Loucy (cell line): ENCODE measurements around the gene ITGAL.
A peak's percentile ranks its signal among the peaks of the same experiment; 100 is the strongest.

ENCODE experiments used
- H2AFZ ChIP-seq: fragments of 200-600 bp; sonication (generic); 2 replicates; pipeline ENCODE4 v1.6.0; 2016; ENCODE audit warnings: antibody characterized with exemption, mild to moderate bottlenecking, low read length, moderate library complexity
- H3F3A ChIP-seq: fragments of 200-600 bp; 2 replicates; pipeline ENCODE4 v1.6.0; 2016; ENCODE audit warnings: antibody characterized with exemption, low read depth, mild to moderate bottlenecking
- H3K27me3 ChIP-seq: fragments of 200-600 bp; sonication (generic); 2 replicates; pipeline ENCODE4 v1.6.1; 2014; ENCODE audit warnings: low read length, mild to moderate bottlenecking; ENCODE audit not compliant: insufficient read depth, poor library complexity, severe bottlenecking
- H3K36me3 ChIP-seq: fragments of 200-600 bp; sonication (generic); 2 replicates; pipeline ENCODE4 v1.6.1; 2016; ENCODE audit warnings: low read length; ENCODE audit not compliant: insufficient read depth
- H3K4me1 ChIP-seq: fragments of 200-600 bp; sonication (generic); 2 replicates; pipeline ENCODE4 v1.5.1; 2014; ENCODE audit warnings: low read length, mild to moderate bottlenecking; ENCODE audit not compliant: insufficient read depth, poor library complexity, severe bottlenecking
- H3K4me2 ChIP-seq: fragments of 200-600 bp; sonication (generic); 2 replicates; pipeline ENCODE4 v1.6.0; 2014; ENCODE audit warnings: antibody characterized with exemption, low read length, low read depth, mild to moderate bottlenecking; ENCODE audit not compliant: poor library complexity, severe bottlenecking
- H3K4me3 ChIP-seq: fragments of 200-600 bp; sonication (generic); 2 replicates; pipeline ENCODE4 v1.5.1; 2014; ENCODE audit warnings: low read length, mild to moderate bottlenecking, mixed read lengths; ENCODE audit not compliant: poor library complexity, severe bottlenecking
- H3K79me2 ChIP-seq: fragments of 200-600 bp; sonication (generic); 2 replicates; pipeline ENCODE4 v1.6.1; 2014; ENCODE audit warnings: low read length; ENCODE audit not compliant: insufficient read depth
- H3K9ac ChIP-seq: fragments of 200-600 bp; sonication (generic); 2 replicates; pipeline ENCODE4 v1.6.0; 2014; ENCODE audit warnings: mild to moderate bottlenecking, low read depth, low read length, moderate library complexity; ENCODE audit not compliant: poor library complexity, severe bottlenecking
- H3K9me2 ChIP-seq: fragments of 200-600 bp; sonication (generic); replicated peaks from 2 replicates; pipeline ENCODE4 v1.6.1; 2016; ENCODE audit warnings: low read depth, low read length, mixed read lengths
- H3K9me3 ChIP-seq: fragments of 200-600 bp; sonication (generic); 2 replicates; pipeline ENCODE4 v1.6.1; 2014; ENCODE audit warnings: mild to moderate bottlenecking, antibody characterized with exemption, low read length, low read depth; ENCODE audit not compliant: insufficient read depth
- H4K20me1 ChIP-seq: fragments of 200-600 bp; sonication (generic); 2 replicates; pipeline ENCODE4 v1.6.0; 2014; ENCODE audit warnings: antibody characterized with exemption, low read length, mild to moderate bottlenecking; ENCODE audit not compliant: insufficient read depth, poor library complexity, severe bottlenecking
- CTCF ChIP-seq: fragments of 200-600 bp; sonication (generic); conservative IDR thresholded peaks from 2 replicates; pipeline ENCODE4 v1.5.1; 2014; ENCODE audit warnings: mild to moderate bottlenecking, antibody characterized with exemption, low read length
- EZH2phosphoT487 ChIP-seq: fragments of 200-600 bp; IDR thresholded peaks from 2 replicates; pipeline ENCODE4 v1.6.1; 2018; ENCODE audit warnings: antibody characterized with exemption, mild to moderate bottlenecking, moderate library complexity, borderline replicate concordance

ITGAL gene

GRCh38 chr16:30533748-30534367 lies 61.3 kb downstream of the ITGAL start:
- H3F3A ChIP-seq = no peaks in the 10 kb centered on the region
- TF ChIP-seq CTCF (no peak; the same call in 1 of the 2 replicates), EZH2phosphoT487 (no peak)
- no peaks in the 10 kb centered on the region; the same call in 1 of the 2 replicates for H3K36me3 ChIP-seq
- no peaks in the 10 kb centered on the region for H3K27me3 ChIP-seq
- H3K79me2 ChIP-seq = peaks cover 58% of the 10 kb centered on the region
- H3K9me3 ChIP-seq = no peaks in the 10 kb centered on the region
- H3K4me3 ChIP-seq = peak overlapping the region; percentile 96
- H3K9ac ChIP-seq = peak overlapping the region; percentile 96
- no peaks in the 10 kb centered on the region for H3K9me2 ChIP-seq
- H3K4me1 ChIP-seq = peaks cover 10% of the 10 kb centered on the region
- peak overlapping the region; percentile 86; the same call in 1 of the 2 replicates for H2AFZ ChIP-seq
- peaks cover 7% of the 10 kb centered on the region for H4K20me1 ChIP-seq
- peak overlapping the region; percentile 91 for H3K4me2 ChIP-seq

- Histone ChIP-seq H3K79me2 (peaks cover 58% of the 10 kb centered on the region), H2AFZ (peak within 1 kb of the TSS; percentile 86), H3K9ac (peak within 1 kb of the TSS; percentile 96), H3K36me3 (no peaks in the 10 kb centered on the region; the same call in 1 of the 2 replicates), H3F3A (no peaks in the 10 kb centered on the region), H3K4me2 (peak within 1 kb of the TSS; percentile 91), H3K9me3 (no peaks in the 10 kb centered on the region), H4K20me1 (peaks cover 7% of the 10 kb centered on the region), H3K27me3 (no peaks in the 10 kb centered on the region), H3K4me1 (peaks cover 10% of the 10 kb centered on the region), H3K4me3 (peak within 1 kb of the TSS; percentile 96), H3K9me2 (no peaks in the 10 kb centered on the region)
- TF ChIP-seq CTCF (no peak), EZH2phosphoT487 (no peak)
Observed at GRCh38 chr16:30534368-30535105, 62.0 kb downstream of the ITGAL start, which contains the start of gene ZNF747. TSS of gene ZNF747 (minus strand) at chr16:30534858. CDS start at chr16:30534679, 179 bp downstream.

- peaks cover 10% of the 10 kb centered on the region for H3K4me1 ChIP-seq
- no peak for TF ChIP-seq CTCF
- no peak for TF ChIP-seq EZH2phosphoT487
- peak overlapping the region; percentile 85 for H3K4me2 ChIP-seq
- no peaks in the 10 kb centered on the region for H3F3A ChIP-seq
- H3K9ac ChIP-seq = peak overlapping the region; percentile 96
- no peaks in the 10 kb centered on the region; the same call in 1 of the 2 replicates for H3K36me3 ChIP-seq
- H3K9me3 ChIP-seq = no peaks in the 10 kb centered on the region
- H3K9me2 ChIP-seq = no peaks in the 10 kb centered on the region
- peaks cover 58% of the 10 kb centered on the region for H3K79me2 ChIP-seq
- H3K4me3 ChIP-seq = peak overlapping the region; percentile 96
- no peaks in the 10 kb centered on the region for H3K27me3 ChIP-seq
- H2AFZ ChIP-seq = peak overlapping the region; percentile 80
- H4K20me1 ChIP-seq = peaks cover 7% of the 10 kb centered on the region
Observed at GRCh38 chr16:30535106-30535776, 62.7 kb downstream of the ITGAL start.
